Middle frontal gyrus (tissue), 1 donor: Measurements from ENCODE around the gene CCDC43.
"Not testable (repeated sequence)": the region's sequence is repeated elsewhere in the genome, so short reads cannot be mapped to it uniquely, and the experiment has no call there.

Experiments
- DNase-seq: peaks from one replicate; pipeline ENCODE4 v3.0.0-alpha.2; 2015; ENCODE audit warnings: low spot score; ENCODE audit errors: extremely low spot score

The CCDC43 gene

DNA sequence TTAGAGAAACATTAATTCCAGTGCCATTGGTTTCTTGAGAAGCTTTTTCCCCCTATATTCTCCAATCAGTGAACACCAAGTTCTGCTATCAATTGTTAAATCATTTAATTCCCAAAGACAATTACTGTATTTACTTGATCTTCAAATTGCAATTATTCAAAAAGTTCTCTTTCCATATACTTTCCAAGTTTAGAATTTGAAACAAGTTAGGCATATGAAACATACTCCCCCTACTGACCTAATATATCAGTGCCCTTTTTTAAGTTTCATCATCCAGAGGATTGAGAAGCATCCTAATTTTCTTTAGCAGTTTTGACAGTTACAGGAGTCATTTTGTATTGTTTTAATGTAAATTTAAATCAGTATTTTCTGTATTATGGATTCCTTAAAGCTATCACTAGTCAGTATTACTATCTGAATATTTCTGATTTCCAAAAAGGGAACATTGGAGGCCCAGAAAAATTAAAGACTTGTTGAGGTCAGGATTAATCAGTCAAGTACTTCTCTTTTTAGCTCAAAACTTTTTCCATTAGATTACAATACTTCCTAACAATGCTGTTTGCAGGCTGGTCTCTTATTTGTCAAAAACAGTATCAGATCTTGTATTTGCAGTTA is 17.0 kb downstream of the CCDC43 start:
- no peak for DNase-seq

DNA sequence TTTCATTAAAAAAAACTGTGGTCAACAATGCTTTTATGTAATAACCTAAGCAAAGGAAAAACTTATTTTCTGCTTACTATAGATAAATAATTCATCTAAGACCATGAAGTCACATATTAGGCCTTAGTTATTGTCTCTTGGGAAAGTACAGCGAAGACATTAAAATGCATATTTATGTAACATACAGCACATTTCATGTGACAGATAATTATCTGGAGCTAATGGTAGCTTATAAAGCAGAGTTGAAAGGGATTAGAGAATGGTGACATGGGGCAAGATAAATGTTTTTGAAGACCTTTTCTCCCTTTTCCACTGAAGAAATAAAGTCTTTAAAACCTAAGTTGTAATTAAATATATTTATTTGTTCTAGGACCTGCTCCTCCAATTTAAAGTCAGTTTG is 23.6 kb downstream of the CCDC43 start:
- DNase-seq, result no peak

DNA sequence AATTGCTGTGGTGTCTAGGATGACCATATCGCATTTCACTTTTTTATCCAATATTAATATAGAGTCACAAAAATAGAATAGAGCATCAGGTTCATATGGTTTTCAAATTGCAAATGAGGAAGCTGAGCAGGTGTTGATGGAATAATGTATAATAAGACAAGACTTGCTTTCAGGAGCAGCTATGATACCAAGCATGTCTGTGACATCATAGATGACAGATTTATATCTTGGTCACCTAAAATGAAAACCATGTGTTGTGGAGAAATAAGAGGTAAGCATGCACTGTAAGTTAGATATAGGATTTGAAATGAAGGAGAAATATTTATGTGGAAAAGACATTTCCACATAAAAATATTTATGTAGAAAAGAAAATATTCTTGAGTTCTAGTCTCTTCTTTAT is 24.7 kb downstream of the CCDC43 start:
- DNase-seq, result no peak

DNA sequence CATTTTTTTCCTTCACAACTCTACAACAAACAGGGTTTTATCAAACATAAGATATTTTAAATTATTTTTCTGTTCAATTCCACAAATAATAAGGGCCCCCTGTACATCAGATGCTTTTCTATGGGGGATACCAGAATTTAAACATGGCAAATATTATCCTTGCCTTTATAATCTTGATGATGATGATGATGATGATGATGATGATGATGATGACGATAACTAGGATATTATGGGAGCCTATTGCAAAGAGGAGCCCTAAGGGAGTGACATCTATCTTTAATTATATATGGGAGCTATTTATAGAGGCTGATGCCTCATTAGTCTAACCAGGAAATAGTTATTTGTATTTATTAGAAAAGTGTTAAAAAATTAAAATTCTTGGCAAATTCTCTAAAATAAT is 26.5 kb downstream of the CCDC43 start:
- no peak for DNase-seq

DNA sequence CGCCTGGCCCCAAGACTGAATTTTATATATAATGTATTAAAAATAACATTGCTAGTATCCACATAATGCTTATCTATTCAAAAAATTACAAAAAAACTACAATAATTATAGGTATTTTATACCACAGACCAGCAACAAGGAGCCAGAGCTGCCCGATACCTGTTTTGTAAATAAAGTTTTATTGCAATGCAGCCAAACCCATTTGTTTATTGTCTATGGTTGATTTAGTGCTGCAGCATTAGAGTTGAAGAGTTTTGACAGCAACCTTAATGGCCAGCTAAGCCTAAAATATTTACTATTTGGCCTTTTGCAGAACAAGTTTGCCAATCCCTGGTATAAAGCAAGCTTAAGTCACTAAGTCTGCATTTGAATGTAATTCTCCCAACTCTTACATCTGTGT is 27.7 kb downstream of the CCDC43 start:
- no peak for DNase-seq

DNA sequence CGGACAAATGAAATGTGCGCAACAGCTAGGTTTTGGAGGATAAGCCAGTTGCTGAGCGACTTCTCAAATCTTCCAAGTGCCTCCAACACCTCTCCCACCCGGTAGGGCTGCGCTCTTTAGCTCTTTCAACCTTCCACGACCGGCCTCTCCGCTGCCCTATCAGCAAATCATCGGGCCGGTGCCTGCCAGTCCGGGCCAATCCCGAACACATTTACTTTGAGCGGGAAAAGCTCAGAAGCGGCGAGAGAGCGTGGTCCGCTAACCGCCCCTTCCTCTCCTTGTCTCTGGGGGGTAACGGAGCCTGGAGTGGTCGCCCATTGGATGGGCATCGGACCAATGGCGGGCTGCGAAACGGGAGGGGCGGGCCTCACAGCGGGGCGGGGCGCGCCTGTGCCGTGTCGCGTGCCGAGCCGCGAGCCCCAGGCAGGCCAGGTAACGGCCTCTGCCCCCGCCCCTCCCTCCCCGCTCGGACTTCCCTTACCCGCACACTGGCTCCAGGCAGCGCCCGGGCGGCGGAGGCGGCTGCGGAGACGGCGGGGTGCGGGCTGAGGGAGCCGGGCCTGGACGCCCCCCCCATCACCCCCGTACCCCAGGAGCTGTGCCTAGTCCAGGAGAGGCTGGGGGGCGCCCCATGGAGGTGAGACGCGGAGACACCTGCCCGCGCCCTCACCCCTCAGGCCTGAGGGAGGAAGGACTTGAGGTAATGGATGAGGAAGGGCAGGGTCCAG is 33.4 kb downstream of the CCDC43 start, which contains the start of gene MEIOC:
Gene MEIOC (plus strand): TSS at position 486 of the 728 bp plus-strand sequence. CDS start 146 bp downstream, at position 632.
- DNase-seq, result no peak

DNA sequence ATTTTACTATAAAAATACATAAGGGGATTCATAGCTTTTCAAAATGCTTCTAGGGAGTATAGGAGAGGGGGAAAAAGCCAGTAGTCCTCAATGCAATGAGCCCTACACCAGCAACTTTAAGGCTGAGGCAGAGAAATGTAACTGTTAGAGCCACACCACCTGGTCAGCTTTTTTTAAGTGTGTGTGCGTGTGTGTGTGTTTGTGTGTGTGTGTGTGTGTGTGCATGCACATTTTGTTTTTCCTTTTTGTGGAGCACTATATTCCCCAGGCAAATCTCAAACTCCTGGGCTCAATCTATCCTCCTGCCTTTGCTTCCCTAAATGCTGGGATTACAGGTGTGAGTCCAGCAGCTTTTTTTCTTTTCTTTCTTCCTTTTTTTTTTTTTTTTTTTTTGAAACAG is 35.6 kb downstream of the CCDC43 start:
- no peak for DNase-seq

DNA sequence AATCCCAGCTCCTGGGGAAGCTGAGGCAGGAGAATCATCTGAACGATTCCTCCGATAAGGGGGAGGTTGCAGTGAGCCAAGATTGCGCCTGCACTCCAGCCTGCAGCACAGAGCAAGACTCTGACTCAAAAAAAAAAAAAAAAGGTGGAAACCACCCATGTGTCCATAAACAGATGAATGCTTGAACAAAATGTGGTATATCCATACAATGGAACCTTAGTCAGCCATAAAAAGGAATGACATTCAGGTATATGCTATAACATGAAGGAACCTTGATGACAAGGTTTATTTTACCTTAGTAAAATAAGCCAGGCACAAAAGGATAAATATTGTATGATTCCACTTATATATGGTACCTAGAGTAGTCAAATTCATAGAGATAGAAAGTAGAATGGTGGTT is 36.2 kb downstream of the CCDC43 start:
- no peak for DNase-seq

DNA sequence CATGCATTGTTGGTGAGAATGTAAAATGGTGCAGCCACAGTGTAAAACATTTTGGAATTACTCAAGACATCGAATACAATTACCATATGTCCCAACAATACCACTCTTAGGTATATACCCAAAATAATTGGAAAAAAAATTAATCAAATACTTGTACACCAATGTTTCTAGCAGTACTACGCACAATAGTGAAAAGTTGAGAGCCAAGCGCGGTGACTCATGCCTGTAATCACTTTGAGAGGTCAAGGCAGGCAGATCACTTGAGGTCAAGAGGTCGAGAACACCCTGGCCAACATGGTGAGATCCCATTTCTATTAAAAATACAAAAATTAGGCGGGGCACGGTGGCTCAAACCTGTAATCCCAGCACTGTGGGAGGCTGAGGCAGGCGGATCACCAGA is 36.8 kb downstream of the CCDC43 start:
- no peak for DNase-seq

DNA sequence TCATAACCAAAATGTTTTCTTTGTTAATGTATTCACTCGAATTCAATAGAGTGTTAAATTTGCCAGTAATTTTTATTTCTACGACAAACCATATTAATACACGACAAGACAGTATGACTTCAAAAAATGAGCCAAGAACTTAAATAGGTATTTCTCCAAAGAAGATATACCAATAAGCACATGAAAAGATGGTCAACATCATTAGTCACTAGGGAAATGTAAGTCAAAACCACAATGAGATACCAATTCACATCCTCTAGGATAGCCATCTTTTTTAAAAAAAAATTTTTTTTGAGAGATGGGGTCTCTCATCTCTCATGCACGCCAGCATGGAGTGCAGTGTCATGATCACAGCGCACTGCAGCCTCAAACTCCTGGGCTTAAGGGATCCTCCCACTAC is 38.3 kb downstream of the CCDC43 start:
- DNase-seq, result no peak

DNA sequence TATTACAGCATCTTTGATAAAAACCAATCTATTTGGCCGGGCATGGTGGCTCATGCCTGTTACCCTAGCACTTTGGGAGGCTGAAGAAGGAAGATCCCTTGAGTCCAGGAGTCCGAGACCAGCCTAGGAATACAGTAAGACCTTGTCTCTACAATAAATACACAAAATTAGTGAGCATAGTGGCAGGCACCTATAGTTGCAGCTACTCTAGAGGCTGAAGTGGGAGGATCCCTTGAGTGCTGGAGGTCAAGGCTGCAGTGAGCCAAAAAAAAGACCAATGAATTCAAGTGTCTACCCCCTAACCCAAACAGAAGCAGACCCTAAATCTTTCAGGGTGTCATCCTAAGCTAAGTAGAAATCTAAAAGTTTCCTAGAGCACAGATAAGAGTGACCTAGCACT is 40.6 kb downstream of the CCDC43 start:
- DNase-seq, result no peak

DNA sequence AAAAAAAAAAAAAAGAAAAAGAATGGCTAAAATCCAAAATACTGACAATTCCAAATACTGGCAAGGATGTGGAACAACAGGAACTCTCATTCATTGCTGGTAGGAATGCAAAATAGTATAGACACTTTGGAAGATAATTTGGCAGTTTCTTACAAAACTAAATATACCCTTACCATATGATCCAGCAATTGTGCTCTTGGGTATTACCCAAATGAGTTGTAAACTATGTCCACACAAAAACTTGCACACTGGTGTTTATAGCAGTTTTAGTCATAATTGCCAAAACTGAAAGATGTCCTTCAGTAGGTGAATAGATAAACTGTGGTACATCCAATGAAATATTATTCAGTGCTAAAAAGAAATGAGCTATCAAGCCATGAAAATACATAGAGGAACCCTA is 41.8 kb downstream of the CCDC43 start:
- no peak for DNase-seq

DNA sequence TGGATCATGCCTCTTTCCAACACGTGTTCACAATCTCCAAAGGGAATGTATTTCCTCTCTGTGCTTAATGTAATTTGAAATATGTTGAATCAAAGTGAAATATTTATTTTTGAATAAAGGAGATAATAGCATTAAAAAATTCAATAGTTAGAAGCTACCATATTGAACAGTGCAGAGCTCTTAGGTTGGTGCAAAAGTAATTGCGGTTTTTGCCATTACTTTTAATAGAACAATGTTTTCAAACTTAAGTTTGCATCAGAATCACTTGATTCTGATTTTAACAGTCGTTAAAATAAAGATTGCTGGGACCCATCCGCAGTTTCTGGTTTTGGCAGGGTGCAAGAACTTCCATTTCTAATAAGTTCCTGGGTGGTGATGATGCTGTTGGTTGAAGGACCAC is 43.3 kb downstream of the CCDC43 start:
- no peak for DNase-seq

DNA sequence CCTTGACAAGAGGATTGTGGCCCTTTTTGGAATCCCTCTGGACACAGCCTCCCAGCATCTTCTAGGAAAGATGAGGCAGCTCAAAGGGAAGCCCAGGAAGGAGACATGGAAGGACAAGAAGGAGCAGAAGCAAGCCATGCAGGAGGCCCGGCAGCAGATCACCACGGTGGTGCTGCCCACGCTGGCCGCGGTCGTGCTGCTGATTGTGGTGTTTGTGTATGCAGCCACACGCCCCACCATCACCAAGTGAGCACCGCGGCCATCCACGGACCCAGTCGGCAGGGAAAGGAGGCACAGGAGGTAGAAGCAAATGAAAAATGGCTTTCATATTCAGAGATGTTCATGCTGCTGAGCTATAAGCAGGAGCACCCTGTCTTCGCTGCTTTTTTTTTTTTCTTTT is 44.2 kb downstream of the CCDC43 start:
- DNase-seq, result no peak

DNA sequence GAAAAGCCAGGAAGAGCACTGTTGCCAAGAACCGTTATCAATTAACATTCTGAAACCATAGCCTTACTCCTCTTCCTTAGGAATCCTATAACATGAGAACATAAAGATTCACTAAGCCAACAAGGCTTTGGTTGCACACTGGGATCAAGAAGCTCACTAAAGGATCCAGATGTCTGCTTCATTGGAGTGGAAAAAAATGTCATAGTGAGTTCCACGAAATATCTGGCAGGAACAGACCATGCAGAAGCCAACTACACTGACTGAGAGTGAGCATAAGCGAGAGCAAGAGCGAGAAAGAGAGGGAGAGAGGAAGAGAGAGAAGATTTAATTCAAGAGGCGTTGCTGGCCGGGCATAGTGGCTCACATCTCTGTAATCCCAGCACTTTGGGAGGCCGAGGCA is 46.7 kb downstream of the CCDC43 start:
- DNase-seq, result no peak

DNA sequence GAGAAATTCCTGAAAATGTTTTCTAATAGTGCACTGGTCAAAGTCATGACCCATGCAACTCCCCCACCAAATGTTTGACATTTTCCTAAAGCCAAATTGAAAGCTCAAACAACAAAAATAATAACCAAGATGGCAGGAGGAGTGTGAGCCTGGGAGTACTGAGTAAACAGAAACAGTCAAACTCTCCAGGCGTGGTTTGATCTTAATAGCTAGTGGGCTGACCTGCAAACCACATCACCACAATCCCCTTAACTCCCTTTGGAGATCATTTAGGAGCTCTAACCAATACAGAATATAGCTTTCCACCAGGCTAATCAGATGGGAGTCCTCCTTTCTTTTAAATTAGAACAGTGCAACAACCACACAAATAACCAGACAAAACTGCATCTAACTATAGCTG is 52.5 kb downstream of the CCDC43 start:
- DNase-seq, result no peak

DNA sequence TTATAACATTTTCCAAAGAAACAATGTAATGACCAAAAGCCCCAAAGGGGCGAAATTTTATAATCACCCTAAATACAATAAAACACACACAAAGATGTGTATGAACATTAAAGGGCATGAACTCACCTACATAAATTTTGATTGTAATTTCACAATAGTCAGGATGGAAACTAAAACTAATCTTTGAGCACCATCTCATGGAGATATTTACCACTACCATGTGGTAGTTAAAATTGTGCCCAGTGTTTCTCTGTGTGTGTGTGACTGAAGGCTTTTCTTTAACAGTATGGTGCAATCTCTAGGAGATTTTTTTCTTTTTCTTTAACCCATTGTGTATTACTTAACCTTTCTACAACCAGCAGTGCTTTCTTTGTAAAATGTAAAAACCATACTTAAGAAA is 53.0 kb downstream of the CCDC43 start:
- peak; percentile 15 for DNase-seq

DNA sequence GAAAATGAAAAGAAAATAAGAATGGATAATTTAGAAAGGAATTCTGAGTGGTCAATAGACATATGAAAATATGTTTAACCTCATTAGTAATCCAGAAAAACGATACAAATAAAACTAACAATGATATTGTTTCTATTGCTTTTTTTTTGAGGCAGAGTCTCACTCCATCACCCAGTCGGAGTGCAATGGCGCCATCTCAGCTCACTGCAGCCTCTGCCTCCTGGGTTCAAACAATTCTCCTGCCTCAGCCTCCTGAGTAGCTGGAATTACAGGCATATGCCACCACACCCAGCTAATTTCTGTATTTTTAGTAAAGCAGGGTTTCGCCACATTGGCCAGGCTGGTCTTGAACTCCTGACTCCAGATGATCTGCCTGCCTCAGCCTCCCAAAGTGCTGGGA is 55.2 kb downstream of the CCDC43 start:
- DNase-seq, result not testable (repeated sequence)

DNA sequence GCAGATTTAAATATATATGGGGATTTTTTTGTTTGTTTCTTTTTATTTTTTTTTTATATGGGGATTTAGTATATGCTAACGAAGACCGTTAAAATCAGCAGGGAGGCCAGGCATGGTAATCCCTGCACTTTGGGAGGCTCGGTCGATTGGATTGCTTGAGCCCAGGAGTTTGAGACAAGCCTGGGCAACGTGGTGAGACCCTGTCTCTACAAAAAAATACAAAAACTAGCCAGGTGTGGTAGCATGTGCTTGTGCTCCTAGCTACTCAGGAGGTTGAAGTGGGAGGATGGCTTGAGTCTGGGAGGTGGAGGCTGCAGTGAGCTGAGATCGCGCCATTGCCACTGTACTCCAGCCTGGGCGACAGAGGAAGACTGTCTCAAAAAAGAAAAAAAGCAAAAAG is 55.6 kb downstream of the CCDC43 start:
- no peak for DNase-seq

DNA sequence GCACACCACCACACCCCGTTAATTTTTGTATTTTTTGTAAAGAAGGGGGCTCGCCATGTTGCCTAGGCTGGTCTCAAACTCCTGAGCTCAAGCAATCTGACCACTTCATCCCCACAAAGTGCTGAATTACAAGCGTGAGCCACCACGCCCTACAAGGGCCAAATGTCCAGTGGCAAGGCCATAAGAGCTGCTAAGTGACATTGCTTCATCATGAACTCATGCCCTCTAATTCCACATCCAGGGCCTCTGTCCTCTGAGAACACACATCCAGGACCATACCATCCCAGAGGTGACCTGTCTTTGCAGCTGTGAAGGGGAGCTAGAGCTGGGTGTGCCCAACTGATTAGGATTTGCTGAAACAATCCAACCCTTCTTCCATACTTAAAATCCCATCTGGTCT is 58.9 kb downstream of the CCDC43 start:
- no peak for DNase-seq

DNA sequence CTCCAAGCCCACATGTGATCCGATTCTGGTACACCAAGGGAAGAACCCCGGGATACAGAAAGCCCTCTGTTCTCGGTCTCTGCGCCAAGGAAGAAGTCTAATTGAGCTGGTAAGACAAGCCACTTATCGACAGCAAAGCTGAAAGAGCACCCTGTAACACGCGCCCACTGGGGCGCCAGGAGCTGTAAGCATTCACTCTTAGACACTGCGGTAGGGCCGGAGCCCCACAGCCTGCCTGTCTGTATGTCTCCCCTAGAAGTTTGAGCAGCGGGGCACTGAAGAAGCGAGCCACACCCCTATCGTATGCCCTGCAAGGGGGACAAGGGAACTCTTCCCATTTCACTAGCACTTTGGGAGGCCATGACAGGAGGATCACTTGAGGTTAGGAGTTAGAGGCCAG is 60.3 kb downstream of the CCDC43 start:
- no peak for DNase-seq

DNA sequence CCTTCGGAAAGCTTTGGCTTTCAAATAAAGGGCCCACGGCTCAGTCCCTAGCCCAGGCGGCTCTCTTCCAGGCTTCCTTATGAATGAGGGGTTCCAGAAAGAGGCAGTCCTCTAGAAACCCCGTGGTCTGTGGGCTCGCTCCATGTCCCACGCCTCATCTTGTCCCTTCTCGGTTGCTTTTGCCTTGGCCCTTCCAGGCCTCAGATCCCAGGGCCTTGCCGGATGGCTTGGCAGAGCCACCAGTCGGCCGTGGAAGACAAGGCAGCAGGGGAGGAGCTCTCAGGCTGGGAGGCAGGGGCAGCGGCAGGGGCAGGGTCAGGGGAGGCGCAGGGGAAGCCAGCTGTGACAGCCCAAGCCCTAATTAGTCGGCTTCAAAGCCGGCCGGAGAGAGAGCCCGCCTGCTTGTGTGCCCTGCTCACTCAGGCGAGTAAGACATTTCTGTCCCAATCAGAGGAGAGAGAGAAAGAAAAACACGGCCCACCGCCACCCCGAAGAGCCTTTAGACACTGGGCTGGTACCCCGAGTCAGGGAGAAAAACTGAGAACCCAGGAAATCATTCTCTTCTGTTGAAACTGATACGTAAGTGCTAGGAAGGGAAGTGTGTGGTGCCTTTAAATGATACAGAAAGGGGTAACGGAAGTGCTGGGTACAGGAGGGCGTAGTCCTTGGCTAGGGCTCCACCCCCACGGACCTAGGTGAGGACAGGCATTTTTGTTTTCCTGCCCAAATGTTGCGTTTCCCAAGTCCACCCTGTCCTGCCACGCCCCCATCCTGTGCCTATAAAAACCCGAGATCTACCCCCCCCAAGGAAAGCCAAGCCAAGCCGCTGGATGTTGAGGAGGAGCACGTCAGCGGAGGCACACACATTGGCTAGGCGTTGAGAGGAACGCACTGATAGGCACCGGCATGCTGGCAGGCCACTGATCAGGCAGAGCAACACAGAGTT is 61.1 kb downstream of the CCDC43 start:
- DNase-seq, result no peak
